Activated T-helper 1 cell treated with anti-CD3 and anti-CD28 coated beads, Interleukin-12 subunit alpha, Interleukin-12 subunit beta, Interleukin-2, Interleukin-4 antibody, amounts not matched to agents 30 ng/mL and 10 ng/mL and 1 ng/mL, durations not matched to agents 14 hours and 24 hours and 36 hours (primary cell): Measurements from ENCODE around the gene U2SURP. TPM values are rescaled to one million over a fixed set of nuclear protein-coding genes. Genes with fewer than 3 reads are reported as not detected.
"Not testable (repeated sequence)": the region's sequence is repeated elsewhere in the genome, so short reads cannot be mapped to it uniquely, and the experiment has no call there.

ENCODE experiments used
- DNase-seq: peaks from one replicate; pipeline ENCODE4 v3.0.0; 2021; ENCODE audit warnings: low spot score
- H3K27ac Mint-ChIP-seq: one replicate; pipeline ENCODE4 v1.8.0; 2021; ENCODE audit warnings: mild to moderate bottlenecking, mixed read lengths
- H3K27me3 Mint-ChIP-seq: one replicate; pipeline ENCODE4 v1.8.0; 2022; ENCODE audit warnings: mild to moderate bottlenecking, moderate library complexity, mixed read lengths; ENCODE audit not compliant: insufficient read depth
- H3K36me3 Mint-ChIP-seq: one replicate; pipeline ENCODE4 v1.8.0; 2021; ENCODE audit warnings: low read depth, mixed read lengths
- H3K4me1 Mint-ChIP-seq: one replicate; pipeline ENCODE4 v1.8.0; 2021; ENCODE audit warnings: low read depth, mixed read lengths
- H3K4me3 Mint-ChIP-seq: one replicate; pipeline ENCODE4 v1.8.0; 2021; ENCODE audit warnings: mild to moderate bottlenecking, moderate library complexity, mixed read lengths
- H3K9me3 Mint-ChIP-seq: one replicate; pipeline ENCODE4 v1.8.0; 2021; ENCODE audit warnings: mixed read lengths
- intact Hi-C: fragments of 100-400 bp; cut with micrococcal nuclease; formaldehyde crosslinking; loops from one replicate; pipeline ENCODE4 v1.15.1; 2024
- total RNA-seq: library from RNA; stranded (reverse); gene quantifications from 2 replicates; pipeline ENCODE4 v1.2.3, GENCODE V29; 2022

U2SURP gene
- total RNA-seq, 1 donor from 2014 or later, result 186 TPM

- intact Hi-C loops, result no loop called here
- H3K4me3 Mint-ChIP-seq, result no peak overlapping the region
- no peak overlapping the region for H3K27ac Mint-ChIP-seq
Observed at GRCh38 chr3:143070977-143071551, 69.7 kb downstream of the U2SURP start.

GRCh38 chr3:143071776-143072175 is 70.4 kb downstream of the U2SURP start:
- H3K4me3 Mint-ChIP-seq, result no peak overlapping the region
- no peak overlapping the region for H3K27ac Mint-ChIP-seq
- peaks cover 2% of the 10 kb centered on the region for H3K27me3 Mint-ChIP-seq
- H3K9me3 Mint-ChIP-seq, result no peaks in the 10 kb centered on the region
- H3K4me1 Mint-ChIP-seq, result no peaks in the 10 kb centered on the region
- DNase-seq, result no peak
- intact Hi-C loops, result no loop called here
- no peaks in the 10 kb centered on the region for H3K36me3 Mint-ChIP-seq

More at GRCh38 chr3:143070977-143071551, 69.7 kb downstream of the U2SURP start:
- peaks cover 2% of the 10 kb centered on the region for H3K27me3 Mint-ChIP-seq
- no peak for DNase-seq
- H3K9me3 Mint-ChIP-seq, result no peaks in the 10 kb centered on the region
- H3K4me1 Mint-ChIP-seq, result no peaks in the 10 kb centered on the region
- no peaks in the 10 kb centered on the region for H3K36me3 Mint-ChIP-seq

- intact Hi-C loops, H3K27me3 Mint-ChIP-seq, DNase-seq, H3K27ac Mint-ChIP-seq, H3K4me1 Mint-ChIP-seq, H3K9me3 Mint-ChIP-seq, H3K36me3 Mint-ChIP-seq, H3K4me3 Mint-ChIP-seq: not testable (repeated sequence)
Observed at GRCh38 chr3:143072298-143073020, 71.1 kb downstream of the U2SURP start.

GRCh38 chr3:143073541-143073940 is 72.2 kb downstream of the U2SURP start:
- H3K27me3 Mint-ChIP-seq, H3K9me3 Mint-ChIP-seq, H3K4me1 Mint-ChIP-seq, DNase-seq, H3K27ac Mint-ChIP-seq, H3K36me3 Mint-ChIP-seq, intact Hi-C loops, H3K4me3 Mint-ChIP-seq: not testable (repeated sequence)

DNA sequence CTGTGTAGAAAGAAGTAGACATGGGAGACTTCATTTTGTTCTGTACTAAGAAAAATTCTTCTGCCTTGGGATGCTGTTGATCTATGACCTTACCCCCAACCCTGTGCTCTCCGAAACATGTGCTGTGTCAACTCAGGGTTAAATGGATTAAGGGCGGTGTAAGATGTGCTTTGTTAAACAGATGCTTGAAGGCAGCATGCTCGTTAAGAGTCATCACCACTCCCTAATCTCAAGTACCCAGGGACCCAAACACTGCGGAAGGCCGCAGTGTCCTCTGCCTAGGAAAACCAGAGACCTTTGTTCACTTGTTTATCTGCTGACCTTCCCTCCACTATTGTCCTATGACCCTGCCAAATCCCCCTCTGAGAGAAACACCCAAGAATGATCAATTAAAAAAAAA is 72.6 kb downstream of the U2SURP start:
- H3K27me3 Mint-ChIP-seq, intact Hi-C loops, H3K4me1 Mint-ChIP-seq, DNase-seq, H3K9me3 Mint-ChIP-seq, H3K4me3 Mint-ChIP-seq, H3K36me3 Mint-ChIP-seq, H3K27ac Mint-ChIP-seq: not testable (repeated sequence)

- Mint-ChIP-seq H3K27ac (no peak overlapping the region), H3K4me3 (no peak overlapping the region), H3K9me3 (no peaks in the 10 kb centered on the region), H3K36me3 (peaks cover 2% of the 10 kb centered on the region), H3K4me1 (peaks cover 12% of the 10 kb centered on the region), H3K27me3 (peaks cover 3% of the 10 kb centered on the region)
- intact Hi-C loops, result no loop called here
- DNase-seq, result no peak
Observed at GRCh38 chr3:143078883-143079282, 77.5 kb downstream of the U2SURP start.

DNA sequence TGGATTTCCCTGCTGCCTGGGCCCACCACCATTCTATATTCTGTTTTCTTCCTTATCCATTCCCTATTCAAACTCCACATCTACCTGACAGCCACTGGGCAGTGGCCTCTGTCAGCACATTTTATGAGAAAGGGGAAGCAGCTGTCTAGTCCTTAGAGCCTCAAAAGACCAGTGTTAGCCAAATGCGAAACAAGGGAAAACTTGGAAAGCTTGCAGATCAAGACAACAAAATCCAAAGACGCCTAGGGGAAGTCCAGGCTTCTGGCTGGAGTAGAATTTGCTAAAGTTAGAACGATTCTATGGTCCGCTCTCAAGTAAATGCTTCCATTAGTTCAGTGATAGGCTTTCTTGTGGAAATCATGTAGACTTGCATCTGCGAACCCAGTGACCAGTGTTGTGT is 78.8 kb downstream of the U2SURP start:
- Mint-ChIP-seq H3K36me3 (peaks cover 2% of the 10 kb centered on the region), H3K4me1 (peaks cover 12% of the 10 kb centered on the region), H3K27ac (no peak overlapping the region), H3K4me3 (no peak overlapping the region), H3K9me3 (no peaks in the 10 kb centered on the region), H3K27me3 (peaks cover 3% of the 10 kb centered on the region)
- no peak for DNase-seq
- intact Hi-C loops, result no loop called here

GRCh38 chr3:143081365-143081764 is 80.0 kb downstream of the U2SURP start:
- Mint-ChIP-seq H3K4me3 (no peak overlapping the region), H3K9me3 (no peaks in the 10 kb centered on the region), H3K27ac (no peak overlapping the region), H3K4me1 (peaks cover 12% of the 10 kb centered on the region), H3K36me3 (peaks cover 2% of the 10 kb centered on the region), H3K27me3 (peaks cover 3% of the 10 kb centered on the region)
- intact Hi-C loops, result no loop called here
- no peak for DNase-seq

GRCh38 chr3:143081844-143082778 is 80.7 kb downstream of the U2SURP start:
- Mint-ChIP-seq H3K9me3 (no peaks in the 10 kb centered on the region), H3K36me3 (peaks cover 2% of the 10 kb centered on the region), H3K27ac (peak overlapping the region; percentile 55), H3K4me3 (peak overlapping the region; percentile 22), H3K27me3 (peaks cover 3% of the 10 kb centered on the region), H3K4me1 (peaks cover 12% of the 10 kb centered on the region)
- no peak for DNase-seq
- intact Hi-C loops, result loop anchor here (1.0 kb wide), 1 partner anchor 21 kb away; no protein-coding TSS in a partner anchor

DNA sequence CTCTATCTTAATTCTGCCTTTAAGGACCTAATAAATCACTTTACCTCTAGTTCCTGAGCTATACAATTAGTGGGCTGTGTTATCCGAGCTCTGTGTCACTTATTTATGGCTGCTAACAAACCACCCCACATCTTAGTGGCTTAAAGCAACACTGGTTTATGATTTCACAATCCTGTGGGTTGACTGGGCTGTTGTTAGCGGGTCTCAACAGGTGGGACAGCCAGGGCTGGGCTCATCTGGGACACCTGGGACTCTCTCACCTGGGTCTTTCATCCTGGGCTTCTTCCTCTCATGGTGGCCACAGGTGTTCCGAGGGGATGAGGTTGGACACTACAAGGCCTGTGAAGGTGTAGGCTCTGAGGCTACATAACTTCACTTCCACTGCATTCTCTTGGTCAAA is 82.4 kb downstream of the U2SURP start:
- H3K27me3 Mint-ChIP-seq, result peaks cover 3% of the 10 kb centered on the region
- intact Hi-C loops, result no loop called here
- no peak overlapping the region for H3K27ac Mint-ChIP-seq
- H3K36me3 Mint-ChIP-seq, result peaks cover 2% of the 10 kb centered on the region
- no peak overlapping the region for H3K4me3 Mint-ChIP-seq
- peaks cover 12% of the 10 kb centered on the region for H3K4me1 Mint-ChIP-seq
- H3K9me3 Mint-ChIP-seq, result no peaks in the 10 kb centered on the region
- DNase-seq, result no peak

GRCh38 chr3:143084856-143085731 is 83.7 kb downstream of the U2SURP start:
- no peak overlapping the region for H3K4me3 Mint-ChIP-seq
- no peak for DNase-seq
- H3K27ac Mint-ChIP-seq, result no peak overlapping the region
- no peaks in the 10 kb centered on the region for H3K9me3 Mint-ChIP-seq
- H3K36me3 Mint-ChIP-seq, result peaks cover 2% of the 10 kb centered on the region
- peaks cover 3% of the 10 kb centered on the region for H3K27me3 Mint-ChIP-seq
- H3K4me1 Mint-ChIP-seq, result peaks cover 12% of the 10 kb centered on the region
- intact Hi-C loops, result no loop called here

- H3K4me3 Mint-ChIP-seq, result no peak overlapping the region
- no peaks in the 10 kb centered on the region for H3K36me3 Mint-ChIP-seq
- H3K9me3 Mint-ChIP-seq, result no peaks in the 10 kb centered on the region
- H3K27me3 Mint-ChIP-seq, result peaks cover 2% of the 10 kb centered on the region
- H3K27ac Mint-ChIP-seq, result no peak overlapping the region
- H3K4me1 Mint-ChIP-seq, result no peaks in the 10 kb centered on the region
- intact Hi-C loops, result no loop called here
- no peak for DNase-seq
Observed at GRCh38 chr3:143088835-143089234, 87.5 kb downstream of the U2SURP start.
